SK-N-SH (cell line): ENCODE data around the gene PIK3C2B. TPM values are rescaled to one million over a fixed set of nuclear protein-coding genes. Genes with fewer than 3 reads are reported as not detected.

Experiments
- CTCF ChIA-PET: fragments of 300-600, 350-600 bp; formaldehyde crosslinking; extraction: SDS; loops from one replicate; lab custom pipeline; 2021; lab: Yijun Ruan, JAX
- POLR2A ChIA-PET: fragments of 350-600 bp; sonication (Branson Sonifier 250); formaldehyde crosslinking; extraction: SDS; loops from one replicate; lab custom pipeline; 2020; ENCODE audit warnings: antibody characterized with exemption, inconsistent platforms; lab: Yijun Ruan, JAX
- DNase-seq: peaks from one replicate; pipeline ENCODE4 v3.0.0; 2012
- H2AFZ ChIP-seq: fragments of 200-600 bp; sonication (generic); 2 replicates; pipeline ENCODE4 v1.8.1; 2016; ENCODE audit warnings: antibody characterized with exemption, mild to moderate bottlenecking, low read depth
- H3F3A ChIP-seq: fragments of 200-600 bp; sonication (generic); replicated peaks from 2 replicates; pipeline ENCODE3; 2016; ENCODE audit warnings: antibody characterized with exemption, mild to moderate bottlenecking; ENCODE audit not compliant: insufficient read depth
- H3K27ac ChIP-seq, 2 experiments: fragments of 200-500 bp in 1 of 2; fragments of 200-600 bp in 1 of 2; sonication (Bioruptor generic) in 1 of 2; sonication (generic), shearing (Covaris generic) in 1 of 2; 2 replicates each; pipeline versions ENCODE4 v1.5.1 to v1.6.1; 2014 to 2016; ENCODE audit warnings: low read depth in 2 of 2, inconsistent platforms in 1 of 2, low read length in 1 of 2, mild to moderate bottlenecking in 1 of 2, mixed read lengths in 1 of 2
- H3K27me3 ChIP-seq: fragments of 200-600 bp; sonication (generic), shearing (Covaris generic); 2 replicates; pipeline ENCODE4 v1.6.1; 2016; ENCODE audit warnings: mixed run types; ENCODE audit not compliant: insufficient read depth
- H3K36me3 ChIP-seq, 2 experiments: fragments of 200-500 bp in 1 of 2; fragments of 200-600 bp in 1 of 2; sonication (Bioruptor generic) in 1 of 2; sonication (generic) in 1 of 2; replicated peaks in 1 of 2; 2 replicates each; pipeline versions ENCODE3 to v1.5.1; 2014 to 2016; ENCODE audit warnings: low read length in 1 of 2, mild to moderate bottlenecking in 1 of 2; ENCODE audit not compliant: insufficient read depth in 2 of 2, control insufficient read depth in 1 of 2
- H3K4me1 ChIP-seq, 2 experiments: fragments of 200-500 bp in 1 of 2; fragments of 200-600 bp in 1 of 2; sonication (Bioruptor generic) in 1 of 2; sonication (generic), shearing (Covaris generic) in 1 of 2; 2 replicates each; pipeline versions ENCODE4 v1.5.1 to v1.6.1; 2014 to 2016; ENCODE audit warnings: low read depth in 1 of 2, low read length in 1 of 2, mixed run types in 1 of 2; ENCODE audit not compliant: insufficient read depth in 2 of 2, control insufficient read depth in 1 of 2
- H3K4me2 ChIP-seq: fragments of 200-600 bp; sonication (generic), shearing (Covaris generic); 2 replicates; pipeline ENCODE4 v1.6.1; 2017; ENCODE audit warnings: mixed run types
- H3K4me3 ChIP-seq, 2 experiments: fragments of 200-500 bp in 1 of 2; fragments of 200-600 bp in 1 of 2; sonication (Bioruptor generic) in 1 of 2; sonication (generic), shearing (Covaris generic) in 1 of 2; 2 replicates each; pipeline versions ENCODE4 v1.5.1 to v1.8.1; 2014 to 2016; ENCODE audit warnings: low read depth in 2 of 2, inconsistent platforms in 1 of 2, low read length in 1 of 2, mild to moderate bottlenecking in 1 of 2, mixed read lengths in 1 of 2, moderate library complexity in 1 of 2
- H3K79me2 ChIP-seq: fragments of 200-600 bp; sonication (generic); 2 replicates; pipeline ENCODE4 v1.8.1; 2017; ENCODE audit warnings: mild to moderate bottlenecking; ENCODE audit not compliant: insufficient read depth
- H3K9ac ChIP-seq: fragments of 200-600 bp; sonication (generic); 2 replicates; pipeline ENCODE4 v1.6.1; 2017; ENCODE audit warnings: mixed run types
- H3K9me2 ChIP-seq: fragments of 200-600 bp; sonication (generic); 2 replicates; pipeline ENCODE4 v1.6.1; 2017; ENCODE audit warnings: mixed run types
- H3K9me3 ChIP-seq: fragments of 200-600 bp; sonication (generic); 2 replicates; pipeline ENCODE4 v1.6.1; 2017; ENCODE audit warnings: mixed run types, mild to moderate bottlenecking, moderate library complexity
- H4K20me1 ChIP-seq: fragments of 200-600 bp; sonication (generic); 2 replicates; pipeline ENCODE4 v1.6.1; 2017; ENCODE audit warnings: mild to moderate bottlenecking, mixed run types; ENCODE audit not compliant: insufficient read depth
- CHD2 ChIP-seq: fragments of 150-350 bp; IDR thresholded peaks from 2 replicates; pipeline ENCODE4 v1.6.1; 2018; ENCODE audit warnings: low read length; ENCODE audit not compliant: partially characterized antibody
- EP300 ChIP-seq, 2 experiments: IDR thresholded peaks; 2 replicates each; pipeline versions ENCODE4 v1.4.0 to v1.6.1; 2012; ENCODE audit warnings: borderline replicate concordance in 1 of 2, low read depth in 1 of 2, low read length in 1 of 2
- EZH2phosphoT487 ChIP-seq: fragments of 200-600 bp; sonication (generic); IDR thresholded peaks from 2 replicates; pipeline ENCODE4 v1.6.1; 2017; ENCODE audit warnings: low read depth, mixed run types, mild to moderate bottlenecking, antibody characterized with exemption, moderate library complexity, borderline replicate concordance
- FOSL2 ChIP-seq: IDR thresholded peaks from 2 replicates; pipeline ENCODE4 v1.4.0; 2012; ENCODE audit warnings: low read depth, mild to moderate bottlenecking, moderate library complexity, borderline replicate concordance
- FOXM1 ChIP-seq: IDR thresholded peaks from 2 replicates; pipeline ENCODE4 v1.4.0; 2012; ENCODE audit warnings: low read depth, mild to moderate bottlenecking
- GABPA ChIP-seq: IDR thresholded peaks from 2 replicates; pipeline ENCODE4 v1.4.0; 2012; ENCODE audit warnings: low read depth, mild to moderate bottlenecking
- GATA2 ChIP-seq: sonication (generic); formaldehyde crosslinking; IDR thresholded peaks from 2 replicates; pipeline ENCODE4 v1.5.0; 2020; ENCODE audit warnings: mild to moderate bottlenecking, missing genetic modification reagents
- MEF2A ChIP-seq: IDR thresholded peaks from 2 replicates; pipeline ENCODE4 v1.4.0; 2012; ENCODE audit warnings: low read depth, borderline replicate concordance
- NFIC ChIP-seq: IDR thresholded peaks from 2 replicates; pipeline ENCODE4 v1.4.0; 2012; ENCODE audit warnings: borderline replicate concordance
- NRF1 ChIP-seq: IDR thresholded peaks from 2 replicates; pipeline ENCODE4 v1.6.1; 2012; ENCODE audit warnings: low read depth, mild to moderate bottlenecking, low read length
- POLR2AphosphoS5 ChIP-seq: IDR thresholded peaks from 2 replicates; pipeline ENCODE4 v1.6.1; 2012; ENCODE audit warnings: low read depth, low read length
- RAD21 ChIP-seq: IDR thresholded peaks from 2 replicates; pipeline ENCODE4 v1.6.1; 2012; ENCODE audit warnings: mild to moderate bottlenecking, low read length
- RCOR1 ChIP-seq: fragments of 150-350 bp; IDR thresholded peaks from 2 replicates; pipeline ENCODE4 v1.6.1; 2017; ENCODE audit warnings: antibody characterized with exemption, low read length
- REST ChIP-seq: IDR thresholded peaks from 2 replicates; pipeline ENCODE4 v1.6.1; 2012; ENCODE audit warnings: mild to moderate bottlenecking, low read depth, low read length, moderate library complexity
- RFX5 ChIP-seq: IDR thresholded peaks from 2 replicates; pipeline ENCODE4 v1.6.1; 2012; ENCODE audit warnings: mild to moderate bottlenecking, improper control_type of control experiment, low read length
- RXRA ChIP-seq: IDR thresholded peaks from 2 replicates; pipeline ENCODE4 v1.4.0; 2012; ENCODE audit warnings: low read depth, mild to moderate bottlenecking, borderline replicate concordance
- SIN3A ChIP-seq: IDR thresholded peaks from 2 replicates; pipeline ENCODE4 v1.6.1; 2012; ENCODE audit warnings: low read depth, mild to moderate bottlenecking, low read length, moderate library complexity, borderline replicate concordance
- TCF12 ChIP-seq: IDR thresholded peaks from 2 replicates; pipeline ENCODE4 v1.4.0; 2012
- USF1 ChIP-seq: IDR thresholded peaks from 2 replicates; pipeline ENCODE4 v1.4.0; 2012; ENCODE audit warnings: low read depth, borderline replicate concordance
- WGBS: methylation state at CpG from one replicate; pipeline ENCODE4 v1.1.6; 2017; ENCODE audit warnings: low lambda C conversion rate; 5-methylcytosine and 5-hydroxymethylcytosine counted together
- polyA plus RNA-seq, 3 experiments: library from polyadenylated mRNA; depleted of rRNA; stranded (reverse); fragments of >200 nt; gene quantifications; 2 replicates each; pipeline ENCODE4 v1.2.3, GENCODE V29; 2012
- TF ChIP-seq, protein P1 (sequence below): fragments of 150-350 bp; IDR thresholded peaks from 2 replicates; pipeline ENCODE4 v1.6.1; 2016; ENCODE audit warnings: mild to moderate bottlenecking, low read depth, low read length

PIK3C2B gene
- polyA plus RNA-seq, 1 of the 3 experiments (the other 2 are of a cell fraction): 6.5 TPM

DNA sequence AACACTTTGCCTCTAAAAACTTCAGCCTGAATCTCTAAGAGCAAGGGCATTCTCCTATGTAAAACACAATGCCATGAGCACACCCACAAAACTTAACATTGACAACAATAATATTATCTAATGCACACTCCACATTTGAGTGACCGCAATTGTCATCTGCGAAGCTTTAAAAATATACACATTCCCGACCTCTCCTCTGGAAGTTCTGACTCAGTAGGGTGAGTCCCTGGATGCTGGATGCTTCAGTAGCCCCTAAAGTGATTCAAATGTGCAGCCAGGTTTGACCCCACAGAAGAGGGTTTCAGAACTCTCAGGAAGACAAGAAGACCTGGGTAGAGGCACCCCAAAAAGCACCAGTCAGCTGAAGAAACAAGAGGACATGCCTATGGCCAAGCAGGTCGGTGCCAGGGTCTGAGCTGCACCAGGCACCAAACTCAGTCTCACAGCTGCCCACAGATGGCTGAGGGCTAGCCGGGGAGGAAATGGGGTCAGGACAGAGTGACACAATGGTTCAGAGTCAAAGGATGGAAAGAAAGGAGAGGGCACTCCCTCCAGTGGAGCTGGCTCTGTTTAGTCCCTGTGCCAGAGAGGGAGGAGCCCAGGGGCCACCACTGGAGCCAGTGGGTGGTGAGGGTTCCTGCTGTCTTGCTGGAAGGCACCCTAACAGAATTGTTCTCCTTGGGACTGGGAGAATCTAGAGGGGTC lies 17.4 kb downstream of the PIK3C2B start:
- Histone ChIP-seq H3K4me3 (no peak overlapping the region), H3K79me2 (no peaks in the 10 kb centered on the region), H3K27me3 (no peaks in the 10 kb centered on the region), H4K20me1 (0 out of 2 replicates have a peak, but pooled peaks cover 2% of the 10 kb centered on the region), H3K9me2 (no peaks in the 10 kb centered on the region), H3F3A (no peaks in the 10 kb centered on the region), H3K27ac (no peak overlapping the region), H2AFZ (no peak overlapping the region), H3K4me1 (peaks cover 0 to 19% of the 10 kb centered on the region in 2 experiments; a peak in 3 of 4 replicates), H3K9ac (no peak overlapping the region), H3K36me3 (no peaks in the 10 kb centered on the region), H3K4me2 (0 out of 2 replicates have a peak overlapping the region, but pooled peaks have one; percentile 11), H3K9me3 (no peaks in the 10 kb centered on the region)
- CTCF ChIA-PET: interaction anchor here (1.1 to 2.5 kb wide), 4 partner anchors 14 to 26 kb away, joined by 3 to 18 read pairs (median 8); partner anchors contain the start of gene PIK3C2B
- WGBS: 83% methylated on average over 5 of the region's 5 CpGs
- DNase-seq: no peak
- POLR2A ChIA-PET: interaction anchor here (0.6 kb wide), 1 partner anchor 14 kb away, joined by 3 read pairs; no protein-coding TSS in a partner anchor
- TF ChIP-seq NFIC: no peak
- TF ChIP-seq FOXM1: no peak
- no peak for TF ChIP-seq POLR2AphosphoS5
- TF ChIP-seq MEF2A: no peak
- TF ChIP-seq RFX5: no peak
- no peak for TF ChIP-seq CHD2
- TF ChIP-seq SIN3A: no peak
- TF ChIP-seq GABPA: no peak
- TF ChIP-seq RXRA: no peak
- TF ChIP-seq EZH2phosphoT487: no peak
- no peak for TF ChIP-seq REST
- no peak for TF ChIP-seq RAD21
- no peak for TF ChIP-seq GATA2 (CRISPR knock-in tag)
- TF ChIP-seq TCF12: no peak
- TF ChIP-seq EP300 (IDR thresholded peaks at IDR 0.05; ENCODE audit: borderline replicate concordance in 1 of 2, low read depth in 1 of 2, low read length in 1 of 2): no peak
- no peak for TF ChIP-seq NRF1
- TF ChIP-seq, protein P1, sequence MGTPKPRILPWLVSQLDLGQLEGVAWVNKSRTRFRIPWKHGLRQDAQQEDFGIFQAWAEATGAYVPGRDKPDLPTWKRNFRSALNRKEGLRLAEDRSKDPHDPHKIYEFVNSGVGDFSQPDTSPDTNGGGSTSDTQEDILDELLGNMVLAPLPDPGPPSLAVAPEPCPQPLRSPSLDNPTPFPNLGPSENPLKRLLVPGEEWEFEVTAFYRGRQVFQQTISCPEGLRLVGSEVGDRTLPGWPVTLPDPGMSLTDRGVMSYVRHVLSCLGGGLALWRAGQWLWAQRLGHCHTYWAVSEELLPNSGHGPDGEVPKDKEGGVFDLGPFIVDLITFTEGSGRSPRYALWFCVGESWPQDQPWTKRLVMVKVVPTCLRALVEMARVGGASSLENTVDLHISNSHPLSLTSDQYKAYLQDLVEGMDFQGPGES: no peak
- no peak for TF ChIP-seq USF1
- no peak for TF ChIP-seq FOSL2
- TF ChIP-seq RCOR1: no peak
